ENCODE data around the gene SRGAP3. TPM values are rescaled to one million over a fixed set of nuclear protein-coding genes. Genes with fewer than 3 reads are reported as not detected.

Gene SRGAP3
- total RNA-seq, 4 donors from 2014 or later: 2.0 to 6.9 (median 4.8) TPM

GRCh38 chr3:9217784-9218513 is 31.5 kb downstream of the SRGAP3 start:
- no peaks in the 10 kb centered on the region for H3K27me3 ChIP-seq
- TF ChIP-seq CTCF (IDR thresholded peaks at IDR 0.05) (no peak), EP300 (IDR thresholded peaks at IDR 0.05) (no peak), POLR2A (IDR thresholded peaks at IDR 0.05) (no peak), POLR2AphosphoS5 (IDR thresholded peaks at IDR 0.05) (no peak)
- ATAC-seq: no peak
- no peaks in the 10 kb centered on the region for H3K36me3 ChIP-seq
- no peak overlapping the region for H3K27ac ChIP-seq
- WGBS, 2 donors (ENCODE audit: low coverage in 1 of 2): 74 to 84% methylated on average over 5 to 6 of the region's 8 CpGs
- H3K9me3 ChIP-seq: no peaks in the 10 kb centered on the region
- no peak overlapping the region for H3K4me3 ChIP-seq
- no peaks in the 10 kb centered on the region for H3K4me1 ChIP-seq

DNA sequence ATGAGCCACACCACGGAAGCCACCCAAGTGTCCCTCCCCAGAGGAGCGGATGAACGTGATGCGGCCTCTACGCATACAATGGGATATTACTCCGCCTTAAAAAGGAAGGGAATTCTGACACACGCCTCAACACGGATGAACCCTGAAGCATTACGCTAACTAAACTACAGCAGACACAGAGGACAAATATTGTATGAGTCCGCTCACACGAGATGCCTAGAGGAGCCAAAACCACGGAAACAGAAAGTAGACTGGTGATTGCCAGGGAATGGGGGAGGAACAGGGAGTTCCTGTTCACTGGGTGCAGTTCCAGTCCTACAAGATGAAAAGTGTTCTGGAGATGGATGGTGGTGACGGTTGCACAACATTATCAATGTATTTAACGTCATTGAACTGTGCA is 32.7 kb downstream of the SRGAP3 start:
- Histone ChIP-seq H3K36me3 (no peaks in the 10 kb centered on the region), H3K4me1 (no peaks in the 10 kb centered on the region), H3K27me3 (no peaks in the 10 kb centered on the region), H3K4me3 (no peak overlapping the region), H3K9me3 (no peaks in the 10 kb centered on the region), H3K27ac (no peak overlapping the region)
- TF ChIP-seq POLR2AphosphoS5 (IDR thresholded peaks at IDR 0.05): no peak
- TF ChIP-seq CTCF (IDR thresholded peaks at IDR 0.05): no peak
- TF ChIP-seq EP300 (IDR thresholded peaks at IDR 0.05): no peak
- no peak for TF ChIP-seq POLR2A (IDR thresholded peaks at IDR 0.05)
- no peak for ATAC-seq
- 88 to 91% methylated on average over 6 to 14 of the region's 14 CpGs for WGBS, 2 donors (ENCODE audit: low coverage in 1 of 2)

DNA sequence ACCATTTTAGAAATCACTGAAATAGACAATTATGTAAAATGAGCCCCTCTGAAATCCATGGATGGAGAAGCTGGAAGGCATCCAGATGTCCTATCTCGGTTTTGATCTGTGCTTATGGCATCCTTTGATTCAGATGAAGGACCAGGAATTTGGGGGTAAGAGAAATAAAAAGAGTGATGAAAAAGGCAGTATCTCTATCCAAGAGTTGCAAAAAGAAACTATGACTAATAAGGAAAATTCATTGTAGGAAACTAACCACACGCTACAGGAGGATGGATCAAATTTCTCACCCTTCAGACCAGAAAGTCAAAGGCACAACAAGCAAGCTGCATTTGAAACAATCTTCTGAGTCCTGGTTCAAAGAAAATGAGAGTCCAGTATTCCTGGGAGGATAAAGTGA is 34.8 kb downstream of the SRGAP3 start:
- whole genome bisulfite sequencing, 2 donors (ENCODE audit: low coverage in 1 of 2): 33 to 67% methylated on average over 1 to 2 of the region's 2 CpGs

DNA sequence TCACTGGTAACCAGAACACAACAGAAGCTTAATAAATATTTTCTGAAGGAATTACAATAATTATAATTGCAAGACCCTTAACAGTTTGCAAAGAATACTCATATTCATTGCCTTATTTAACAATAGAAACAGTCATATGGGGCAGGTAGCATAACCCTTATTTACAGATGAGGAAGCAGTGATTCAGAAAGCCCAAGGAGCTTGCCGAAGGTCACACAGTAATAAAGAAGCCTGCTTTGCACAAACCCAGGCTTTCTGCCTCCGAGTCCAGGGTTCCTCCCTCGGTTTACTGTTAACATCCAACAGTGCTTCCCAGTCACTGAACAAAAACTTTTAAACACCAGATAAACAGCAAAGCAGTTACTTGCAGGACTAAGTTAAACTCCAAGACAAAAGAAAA is 35.3 kb downstream of the SRGAP3 start:
- H3K4me1 ChIP-seq: no peaks in the 10 kb centered on the region
- WGBS, 2 donors (ENCODE audit: low coverage in 1 of 2): 74 to 82% methylated on average over 3 of the region's 3 CpGs
- TF ChIP-seq POLR2AphosphoS5 (IDR thresholded peaks at IDR 0.05) (no peak), POLR2A (IDR thresholded peaks at IDR 0.05) (no peak), EP300 (IDR thresholded peaks at IDR 0.05) (no peak), CTCF (IDR thresholded peaks at IDR 0.05) (no peak)
- no peaks in the 10 kb centered on the region for H3K27me3 ChIP-seq
- no peaks in the 10 kb centered on the region for H3K9me3 ChIP-seq
- H3K36me3 ChIP-seq: no peaks in the 10 kb centered on the region
- no peak overlapping the region for H3K4me3 ChIP-seq
- no peak overlapping the region for H3K27ac ChIP-seq
- no peak for ATAC-seq

More for the DNA sequence above, 34.8 kb downstream of the SRGAP3 start:
- Histone ChIP-seq H3K4me1 (no peaks in the 10 kb centered on the region), H3K9me3 (no peaks in the 10 kb centered on the region), H3K36me3 (no peaks in the 10 kb centered on the region), H3K27me3 (no peaks in the 10 kb centered on the region), H3K4me3 (no peak overlapping the region), H3K27ac (no peak overlapping the region)
- TF ChIP-seq CTCF (IDR thresholded peaks at IDR 0.05): no peak
- ATAC-seq: no peak

DNA sequence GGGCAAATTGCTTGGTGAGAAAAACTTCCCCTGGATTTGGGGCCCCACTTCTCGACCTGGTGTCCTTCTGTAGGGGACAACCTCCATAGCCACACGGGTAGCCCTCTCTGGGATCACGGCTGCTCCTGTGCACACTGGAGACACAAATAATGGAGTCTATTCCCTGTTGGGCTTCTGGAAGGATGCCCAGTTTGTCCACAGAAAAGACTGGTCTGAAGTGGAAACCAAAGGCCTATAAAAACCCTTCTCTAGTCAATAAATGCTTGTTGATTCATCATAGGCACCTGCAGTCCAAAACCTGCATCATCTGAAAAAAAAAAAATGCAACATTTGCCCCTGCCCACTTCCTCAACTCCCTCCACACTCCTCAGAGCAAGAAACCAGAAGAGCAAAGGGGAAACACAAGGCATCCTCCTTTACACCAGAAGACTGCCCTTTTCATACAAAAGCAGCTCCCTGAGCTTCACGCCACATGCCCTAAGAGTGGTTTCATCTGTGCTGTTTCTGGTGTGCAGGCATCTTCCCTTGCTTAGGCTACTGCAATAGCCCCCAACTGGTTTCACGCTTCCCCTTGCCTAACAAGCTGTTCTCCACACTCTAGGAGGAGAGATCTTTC is 36.3 kb downstream of the SRGAP3 start:
- no peaks in the 10 kb centered on the region for H3K9me3 ChIP-seq
- H3K36me3 ChIP-seq: no peaks in the 10 kb centered on the region
- TF ChIP-seq POLR2AphosphoS5 (IDR thresholded peaks at IDR 0.05) (no peak), CTCF (IDR thresholded peaks at IDR 0.05) (no peak), EP300 (IDR thresholded peaks at IDR 0.05) (no peak), POLR2A (IDR thresholded peaks at IDR 0.05) (no peak)
- WGBS, 2 donors (ENCODE audit: low coverage in 1 of 2): 93 to 100% methylated on average over 1 to 4 of the region's 5 CpGs
- no peaks in the 10 kb centered on the region for H3K4me1 ChIP-seq
- no peak for ATAC-seq
- H3K27ac ChIP-seq: no peak overlapping the region
- no peaks in the 10 kb centered on the region for H3K27me3 ChIP-seq
- H3K4me3 ChIP-seq: no peak overlapping the region

Measured in gastroesophageal sphincter (tissue), 4 donors.